Endometrial microvascular endothelial cells (primary cell): Measurements from ENCODE around the gene NDEL1. TPM values are rescaled to one million over a fixed set of nuclear protein-coding genes. Genes with fewer than 3 reads are reported as not detected.

Experiments used
- total RNA-seq: library from RNA; depleted of rRNA; stranded (reverse); fragments of >200 nt; gene quantifications from one replicate; pipeline ENCODE4 v1.2.3, GENCODE V29; 2015; ENCODE audit errors: inconsistent ontology term

Gene NDEL1
- total RNA-seq, 1 donor from 2014 or later: 63.9 TPM

Other genes starting within 250 kb of the NDEL1 start
- 13.3 TPM for gene BORCS6, start 245.7 kb upstream of the NDEL1 start, total RNA-seq
- gene AURKB, start 225.3 kb upstream of the NDEL1 start, total RNA-seq: 100 TPM
- 17.7 TPM for gene CTC1, start 187.8 kb upstream of the NDEL1 start, total RNA-seq
- gene PFAS, start 186.6 kb upstream of the NDEL1 start, total RNA-seq: 55.1 TPM
- 54.0 TPM for gene RANGRF, start 147.2 kb upstream of the NDEL1 start, total RNA-seq
- 2.9 TPM for gene SLC25A35, start 140.5 kb upstream of the NDEL1 start, total RNA-seq
- 64.0 TPM for gene ARHGEF15, start 125.6 kb upstream of the NDEL1 start, total RNA-seq
- gene ODF4, start 96.0 kb upstream of the NDEL1 start, total RNA-seq: not detected
- 3,476 TPM for gene RPL26, start 52.7 kb upstream of the NDEL1 start, total RNA-seq
- not detected for gene RNF222, start 38.1 kb upstream of the NDEL1 start, total RNA-seq
- 14.1 TPM for gene MYH10, start 194.8 kb downstream of the NDEL1 start, total RNA-seq